Nephron progenitor cell (in vitro differentiated cells): Measurements from ENCODE around the gene USH2A.

ENCODE experiments used
- DNase-seq: peaks from one replicate; pipeline ENCODE4 v3.0.0; 2021
- H3K27ac Mint-ChIP-seq: 2 replicates; pipeline ENCODE4 v1.8.0; 2021; ENCODE audit warnings: mild to moderate bottlenecking, moderate library complexity, mixed read lengths
- H3K27me3 Mint-ChIP-seq: 2 replicates; pipeline ENCODE4 v1.8.0; 2021; ENCODE audit warnings: mild to moderate bottlenecking, low read depth, mixed read lengths; ENCODE audit not compliant: poor library complexity
- H3K36me3 Mint-ChIP-seq: 2 replicates; pipeline ENCODE4 v1.8.0; 2021; ENCODE audit warnings: low read depth, mixed read lengths
- H3K4me1 Mint-ChIP-seq: 2 replicates; pipeline ENCODE4 v1.8.0; 2021; ENCODE audit warnings: mixed read lengths
- H3K4me3 Mint-ChIP-seq: 2 replicates; pipeline ENCODE4 v1.8.0; 2021; ENCODE audit warnings: mild to moderate bottlenecking, moderate library complexity, mixed read lengths
- H3K9me3 Mint-ChIP-seq: 2 replicates; pipeline ENCODE4 v1.8.0; 2021; ENCODE audit warnings: mild to moderate bottlenecking, moderate library complexity, mixed read lengths
- CTCF ChIP-seq: fragments of 200-600 bp; sonication (generic); IDR thresholded peaks from 2 replicates; pipeline ENCODE4 v1.5.0; 2021; ENCODE audit warnings: antibody characterized with exemption

Gene USH2A

GRCh38 chr1:216248628-216249027 lies 174.6 kb downstream of the USH2A start:
- H3K9me3 Mint-ChIP-seq, result no peaks in the 10 kb centered on the region
- no peak for TF ChIP-seq CTCF
- H3K4me1 Mint-ChIP-seq, result no peaks in the 10 kb centered on the region
- no peak overlapping the region for H3K27ac Mint-ChIP-seq
- no peak for DNase-seq
- no peaks in the 10 kb centered on the region for H3K27me3 Mint-ChIP-seq
- no peaks in the 10 kb centered on the region for H3K36me3 Mint-ChIP-seq
- no peak overlapping the region for H3K4me3 Mint-ChIP-seq

GRCh38 chr1:216247937-216248336 lies 175.3 kb downstream of the USH2A start:
- H3K4me1 Mint-ChIP-seq, result no peaks in the 10 kb centered on the region
- TF ChIP-seq CTCF, result no peak
- H3K27ac Mint-ChIP-seq, result no peak overlapping the region
- no peaks in the 10 kb centered on the region for H3K9me3 Mint-ChIP-seq
- DNase-seq, result no peak
- no peaks in the 10 kb centered on the region for H3K27me3 Mint-ChIP-seq
- H3K36me3 Mint-ChIP-seq, result no peaks in the 10 kb centered on the region
- no peak overlapping the region for H3K4me3 Mint-ChIP-seq

GRCh38 chr1:216246577-216247203 lies 176.6 kb downstream of the USH2A start:
- no peak for TF ChIP-seq CTCF
- no peaks in the 10 kb centered on the region for H3K27me3 Mint-ChIP-seq
- no peak overlapping the region for H3K4me3 Mint-ChIP-seq
- H3K27ac Mint-ChIP-seq, result no peak overlapping the region
- no peaks in the 10 kb centered on the region for H3K36me3 Mint-ChIP-seq
- DNase-seq, result no peak
- H3K9me3 Mint-ChIP-seq, result no peaks in the 10 kb centered on the region
- H3K4me1 Mint-ChIP-seq, result no peaks in the 10 kb centered on the region

- no peaks in the 10 kb centered on the region for H3K4me1 Mint-ChIP-seq
- TF ChIP-seq CTCF, result no peak
- H3K4me3 Mint-ChIP-seq, result no peak overlapping the region
- H3K27ac Mint-ChIP-seq, result no peak overlapping the region
- no peak for DNase-seq
- H3K27me3 Mint-ChIP-seq, result no peaks in the 10 kb centered on the region
- H3K9me3 Mint-ChIP-seq, result no peaks in the 10 kb centered on the region
- H3K36me3 Mint-ChIP-seq, result no peaks in the 10 kb centered on the region
These were observed 184.4 kb downstream of the USH2A start for GRCh38 chr1:216238844-216239243.

- Mint-ChIP-seq H3K4me3 (no peak overlapping the region), H3K27ac (no peak overlapping the region), H3K9me3 (no peaks in the 10 kb centered on the region), H3K27me3 (no peaks in the 10 kb centered on the region), H3K4me1 (no peaks in the 10 kb centered on the region), H3K36me3 (no peaks in the 10 kb centered on the region)
- DNase-seq, result no peak
- TF ChIP-seq CTCF, result no peak
These were observed 185.2 kb downstream of the USH2A start for GRCh38 chr1:216237927-216238542.

GRCh38 chr1:216224233-216224632 lies 199.0 kb downstream of the USH2A start:
- peaks cover 4% of the 10 kb centered on the region for H3K27me3 Mint-ChIP-seq
- TF ChIP-seq CTCF, result no peak
- H3K27ac Mint-ChIP-seq, result no peak overlapping the region
- H3K4me1 Mint-ChIP-seq, result peaks cover 6% of the 10 kb centered on the region
- no peaks in the 10 kb centered on the region for H3K36me3 Mint-ChIP-seq
- H3K9me3 Mint-ChIP-seq, result no peaks in the 10 kb centered on the region
- DNase-seq, result no peak
- H3K4me3 Mint-ChIP-seq, result no peak overlapping the region
